ENCODE data around the gene PCED1B.
"Not testable (repeated sequence)": the region's sequence is repeated elsewhere in the genome, so short reads cannot be mapped to it uniquely, and the experiment has no call there.

The PCED1B gene

GRCh38 chr12:47214001-47214619 lies 134.7 kb downstream of the PCED1B start:
- DNase-seq = no peak

GRCh38 chr12:47214771-47215170 lies 135.3 kb downstream of the PCED1B start:
- DNase-seq = peak; percentile 75

GRCh38 chr12:47216150-47216677 lies 136.8 kb downstream of the PCED1B start:
- DNase-seq = peak; percentile 77

- not testable (repeated sequence) for DNase-seq
These were observed 138.1 kb downstream of the PCED1B start for GRCh38 chr12:47217595-47217869.

GRCh38 chr12:47218191-47218654 lies 138.8 kb downstream of the PCED1B start:
- DNase-seq = peak; percentile 71

GRCh38 chr12:47219243-47219642 lies 139.8 kb downstream of the PCED1B start:
- no peak for DNase-seq

GRCh38 chr12:47221256-47222023 lies 142.0 kb downstream of the PCED1B start:
- no peak for DNase-seq

GRCh38 chr12:47222520-47223030 lies 143.2 kb downstream of the PCED1B start:
- DNase-seq = no peak

- DNase-seq = no peak
These were observed 143.8 kb downstream of the PCED1B start for GRCh38 chr12:47223031-47223847.

- DNase-seq = no peak
These were observed 144.4 kb downstream of the PCED1B start for GRCh38 chr12:47223848-47224213.

GRCh38 chr12:47224563-47225133 lies 145.2 kb downstream of the PCED1B start:
- no peak for DNase-seq

GRCh38 chr12:47225356-47225755 lies 145.9 kb downstream of the PCED1B start:
- DNase-seq = no peak

- DNase-seq = no peak
These were observed 146.8 kb downstream of the PCED1B start for GRCh38 chr12:47226199-47226598.

GRCh38 chr12:47228802-47229201 lies 149.4 kb downstream of the PCED1B start:
- no peak for DNase-seq

GRCh38 chr12:47231456-47231855 lies 152.0 kb downstream of the PCED1B start:
- no peak for DNase-seq

- DNase-seq = no peak
These were observed 155.2 kb downstream of the PCED1B start for GRCh38 chr12:47234576-47235141.

- no peak for DNase-seq
These were observed 156.0 kb downstream of the PCED1B start for GRCh38 chr12:47235258-47236040.

GRCh38 chr12:47236109-47236714 lies 156.8 kb downstream of the PCED1B start:
- no peak for DNase-seq

- DNase-seq = no peak
These were observed 158.4 kb downstream of the PCED1B start for GRCh38 chr12:47237751-47238211.

- no peak for DNase-seq
These were observed 159.3 kb downstream of the PCED1B start for GRCh38 chr12:47238669-47239114.

- DNase-seq = no peak
These were observed 163.0 kb downstream of the PCED1B start for GRCh38 chr12:47242426-47242825.
